HL-60 (cell line): ENCODE measurements around the gene ANAPC10.

Source experiments
- CTCF ChIP-seq: IDR thresholded peaks from one replicate; pipeline ENCODE4 v1.5.1; 2011; ENCODE audit warnings: low read length, control low read depth, inconsistent platforms; ENCODE audit not compliant: insufficient read depth
- GABPA ChIP-seq: IDR thresholded peaks from 2 replicates; pipeline ENCODE4 v1.6.1; 2012; ENCODE audit warnings: low read depth
- POLR2AphosphoS5 ChIP-seq: IDR thresholded peaks from 2 replicates; pipeline ENCODE4 v1.6.1; 2012; ENCODE audit warnings: low read depth
- REST ChIP-seq: IDR thresholded peaks from 2 replicates; pipeline ENCODE4 v1.6.1; 2012; ENCODE audit warnings: low read depth; ENCODE audit not compliant: insufficient replicate concordance
- SPI1 ChIP-seq: IDR thresholded peaks from 2 replicates; pipeline ENCODE4 v1.6.1; 2012; ENCODE audit warnings: low read depth, mild to moderate bottlenecking, borderline replicate concordance

GRCh38 chr4:145101091-145101490 is 3.1 kb upstream of the ANAPC10 start:
- no peak for TF ChIP-seq CTCF
- no peak for TF ChIP-seq SPI1
- TF ChIP-seq POLR2AphosphoS5, result no peak
- no peak for TF ChIP-seq REST
- TF ChIP-seq GABPA, result no peak
